Measurements from ENCODE around the gene CA6. TPM values are rescaled to one million over a fixed set of nuclear protein-coding genes. Genes with fewer than 3 reads are reported as not detected.
A peak's percentile ranks its signal among the peaks of the same experiment; 100 is the strongest.

The CA6 gene
- total RNA-seq, 1 experiment from 2014 or later = not detected

DNA sequence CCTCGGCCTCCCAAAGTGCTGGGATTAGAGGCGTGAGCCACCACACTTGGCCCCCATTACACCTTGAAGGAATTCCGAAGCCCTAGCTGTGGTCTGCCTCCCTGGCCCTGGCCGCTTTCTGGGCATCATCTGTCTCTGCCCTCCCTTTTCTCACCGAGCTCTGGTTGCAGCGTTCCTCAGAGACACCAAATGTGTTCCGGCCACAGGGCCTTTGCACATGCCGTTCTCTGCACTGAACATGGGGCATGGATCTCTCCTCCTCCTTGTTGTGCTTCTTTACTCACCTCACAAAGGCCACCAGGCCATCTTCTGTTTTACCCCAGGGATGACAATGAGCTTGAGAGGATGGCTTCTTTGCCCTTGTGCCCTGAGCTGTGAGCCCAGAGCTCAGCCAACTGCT, 39.3 kb downstream of the CA6 start:
- Histone ChIP-seq H3K9me3 (ENCODE audit: control insufficient read depth, insufficient read depth, low read depth, low read length) (no peaks in the 10 kb centered on the region), H3K4me3 (ENCODE audit: low read depth in 2 of 2, low read length in 2 of 2) (no peak overlapping the region), H3K27me3 (ENCODE audit: control insufficient read depth, insufficient read depth, low read length) (no peaks in the 10 kb centered on the region), H3K27ac (ENCODE audit: low read length) (peak overlapping the region; percentile 84), H3K4me1 (ENCODE audit: control insufficient read depth, insufficient read depth, low read length) (peaks cover 40% of the 10 kb centered on the region), H3K36me3 (ENCODE audit: control insufficient read depth, insufficient read depth, low read length) (no peaks in the 10 kb centered on the region)
- intact Hi-C loops (cut with micrococcal nuclease; ENCODE audit: unreplicated experiment) (no loop called here), in situ Hi-C loops (cut with HindIII; ENCODE audit: low pct_unique_long_range_greater_than_20kb, low sequenced_read_pairs) (no loop called here)
- no peak for TF ChIP-seq SIN3A (IDR thresholded peaks at IDR 0.05; ENCODE audit: borderline replicate concordance, insufficient read depth, low read depth, low read length)
- TF ChIP-seq, protein P1, sequence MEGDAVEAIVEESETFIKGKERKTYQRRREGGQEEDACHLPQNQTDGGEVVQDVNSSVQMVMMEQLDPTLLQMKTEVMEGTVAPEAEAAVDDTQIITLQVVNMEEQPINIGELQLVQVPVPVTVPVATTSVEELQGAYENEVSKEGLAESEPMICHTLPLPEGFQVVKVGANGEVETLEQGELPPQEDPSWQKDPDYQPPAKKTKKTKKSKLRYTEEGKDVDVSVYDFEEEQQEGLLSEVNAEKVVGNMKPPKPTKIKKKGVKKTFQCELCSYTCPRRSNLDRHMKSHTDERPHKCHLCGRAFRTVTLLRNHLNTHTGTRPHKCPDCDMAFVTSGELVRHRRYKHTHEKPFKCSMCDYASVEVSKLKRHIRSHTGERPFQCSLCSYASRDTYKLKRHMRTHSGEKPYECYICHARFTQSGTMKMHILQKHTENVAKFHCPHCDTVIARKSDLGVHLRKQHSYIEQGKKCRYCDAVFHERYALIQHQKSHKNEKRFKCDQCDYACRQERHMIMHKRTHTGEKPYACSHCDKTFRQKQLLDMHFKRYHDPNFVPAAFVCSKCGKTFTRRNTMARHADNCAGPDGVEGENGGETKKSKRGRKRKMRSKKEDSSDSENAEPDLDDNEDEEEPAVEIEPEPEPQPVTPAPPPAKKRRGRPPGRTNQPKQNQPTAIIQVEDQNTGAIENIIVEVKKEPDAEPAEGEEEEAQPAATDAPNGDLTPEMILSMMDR (IDR thresholded peaks at IDR 0.05) = no peak
- no peak for TF ChIP-seq POLR2AphosphoS5 (IDR thresholded peaks at IDR 0.05; ENCODE audit: low read depth, low read length)
- TF ChIP-seq, protein P2, sequence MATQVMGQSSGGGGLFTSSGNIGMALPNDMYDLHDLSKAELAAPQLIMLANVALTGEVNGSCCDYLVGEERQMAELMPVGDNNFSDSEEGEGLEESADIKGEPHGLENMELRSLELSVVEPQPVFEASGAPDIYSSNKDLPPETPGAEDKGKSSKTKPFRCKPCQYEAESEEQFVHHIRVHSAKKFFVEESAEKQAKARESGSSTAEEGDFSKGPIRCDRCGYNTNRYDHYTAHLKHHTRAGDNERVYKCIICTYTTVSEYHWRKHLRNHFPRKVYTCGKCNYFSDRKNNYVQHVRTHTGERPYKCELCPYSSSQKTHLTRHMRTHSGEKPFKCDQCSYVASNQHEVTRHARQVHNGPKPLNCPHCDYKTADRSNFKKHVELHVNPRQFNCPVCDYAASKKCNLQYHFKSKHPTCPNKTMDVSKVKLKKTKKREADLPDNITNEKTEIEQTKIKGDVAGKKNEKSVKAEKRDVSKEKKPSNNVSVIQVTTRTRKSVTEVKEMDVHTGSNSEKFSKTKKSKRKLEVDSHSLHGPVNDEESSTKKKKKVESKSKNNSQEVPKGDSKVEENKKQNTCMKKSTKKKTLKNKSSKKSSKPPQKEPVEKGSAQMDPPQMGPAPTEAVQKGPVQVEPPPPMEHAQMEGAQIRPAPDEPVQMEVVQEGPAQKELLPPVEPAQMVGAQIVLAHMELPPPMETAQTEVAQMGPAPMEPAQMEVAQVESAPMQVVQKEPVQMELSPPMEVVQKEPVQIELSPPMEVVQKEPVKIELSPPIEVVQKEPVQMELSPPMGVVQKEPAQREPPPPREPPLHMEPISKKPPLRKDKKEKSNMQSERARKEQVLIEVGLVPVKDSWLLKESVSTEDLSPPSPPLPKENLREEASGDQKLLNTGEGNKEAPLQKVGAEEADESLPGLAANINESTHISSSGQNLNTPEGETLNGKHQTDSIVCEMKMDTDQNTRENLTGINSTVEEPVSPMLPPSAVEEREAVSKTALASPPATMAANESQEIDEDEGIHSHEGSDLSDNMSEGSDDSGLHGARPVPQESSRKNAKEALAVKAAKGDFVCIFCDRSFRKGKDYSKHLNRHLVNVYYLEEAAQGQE (IDR thresholded peaks at IDR 0.05; ENCODE audit: insufficient read depth in 1 of 2, low read depth in 2 of 2, low read length in 1 of 2) = no peak
- no peak for TF ChIP-seq TCF7L2 (IDR thresholded peaks at IDR 0.05; ENCODE audit: low read depth, low read length)
- ChIA-PET CTCF (interaction anchor here (0.5 to 5.6 kb wide), 3 partner anchors 20 to 235 kb away, joined by 5 to 30 read pairs (median 5); no protein-coding TSS in a partner anchor), POLR2A (no interaction called here)
- ATAC-seq = no peak
- no peak for DNase-seq (ENCODE audit: low read depth, low spot score)
- no TSS peak for BruUV-seq (replicated peaks)

DNA sequence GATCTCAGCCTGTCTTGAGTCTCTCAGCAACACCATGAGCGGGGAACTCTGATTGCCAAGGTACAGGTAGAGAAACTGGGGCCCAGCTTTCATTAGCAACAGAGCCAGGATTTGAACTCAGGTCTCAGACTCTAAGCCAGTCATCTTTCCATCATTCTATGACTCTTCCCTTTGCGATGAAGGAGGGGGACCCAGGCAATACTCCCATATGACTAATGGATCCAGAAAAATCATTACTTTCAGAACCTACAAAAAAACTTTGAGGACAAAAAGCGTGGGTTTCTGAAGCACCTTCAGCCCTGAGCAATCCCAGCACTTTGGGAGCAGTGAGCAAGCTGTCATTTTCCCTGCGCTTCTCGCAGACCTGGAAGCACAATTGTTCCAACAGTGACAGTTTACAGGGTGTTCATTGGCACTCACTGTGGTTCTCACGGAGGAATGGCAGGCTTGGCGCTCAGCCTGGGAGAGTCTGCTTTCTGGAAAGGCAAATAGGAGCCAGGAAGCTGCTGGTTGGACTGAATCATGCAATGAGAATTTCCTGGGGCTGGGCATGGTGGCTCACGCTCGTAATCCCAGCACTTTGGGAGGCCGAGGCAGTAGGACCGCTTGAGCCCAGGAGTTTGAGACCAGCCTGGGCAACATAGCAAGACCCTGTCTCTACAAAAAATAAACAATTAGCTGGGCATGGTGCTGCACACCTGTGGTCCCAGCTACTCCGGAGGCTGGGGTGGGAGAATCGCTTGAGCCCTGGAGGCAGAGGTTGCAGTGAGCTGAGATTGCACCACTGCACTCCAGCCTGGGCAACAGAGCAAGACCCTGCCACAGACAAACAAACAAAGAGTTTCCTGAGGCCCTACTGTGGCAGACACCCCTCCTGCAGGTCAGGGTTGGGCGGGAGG, 40.5 kb downstream of the CA6 start:
- Histone ChIP-seq H3K9me3 (ENCODE audit: control insufficient read depth, insufficient read depth, low read depth, low read length) (no peaks in the 10 kb centered on the region), H3K27me3 (ENCODE audit: control insufficient read depth, insufficient read depth, low read length) (no peaks in the 10 kb centered on the region), H3K4me1 (ENCODE audit: control insufficient read depth, insufficient read depth, low read length) (peaks cover 40% of the 10 kb centered on the region), H3K27ac (ENCODE audit: low read length) (peak overlapping the region; percentile 84), H3K4me3 (ENCODE audit: low read depth in 2 of 2, low read length in 2 of 2) (peak overlapping the region in 1 of 2 experiments; percentile 8; a peak in 2 of 4 replicates), H3K36me3 (ENCODE audit: control insufficient read depth, insufficient read depth, low read length) (no peaks in the 10 kb centered on the region)
- ChIA-PET POLR2A (interaction anchor here (0.5 to 0.7 kb wide), 2 partner anchors 22 to 169 kb away, joined by 3 to 9 read pairs; no protein-coding TSS in a partner anchor), CTCF (interaction anchor here (1.4 to 5.6 kb wide), 2 partner anchors 19 to 68 kb away, joined by 5 to 30 read pairs; no protein-coding TSS in a partner anchor)
- in situ Hi-C loops (cut with HindIII; ENCODE audit: low pct_unique_long_range_greater_than_20kb, low sequenced_read_pairs) = no loop called here
- ATAC-seq (peak; percentile 91), DNase-seq (ENCODE audit: low read depth, low spot score) (peak; percentile 86)
- no TSS peak for BruUV-seq (replicated peaks)
- TF ChIP-seq, protein P1 (IDR thresholded peaks at IDR 0.05) = no peak
- TF ChIP-seq POLR2AphosphoS5 (IDR thresholded peaks at IDR 0.05; ENCODE audit: low read depth, low read length) = peak; percentile 48; the same call in 1 of the 2 replicates
- intact Hi-C loops (cut with micrococcal nuclease; ENCODE audit: unreplicated experiment) = no loop called here
